Panc1 (cell line): ENCODE results near the gene LIMA1. TPM values are rescaled to one million over a fixed set of nuclear protein-coding genes. Genes with fewer than 3 reads are reported as not detected.
A peak's percentile ranks its signal among the peaks of the same experiment; 100 is the strongest.

Experiments
- ATAC-seq: fragments of 200-7000 bp; cut with Tn5 transposase; 2 replicates; pipeline ENCODE4 v1.9.1; 2020; ENCODE audit warnings: mild to moderate bottlenecking, moderate library complexity
- BruUV-seq: library from RNA; stranded (reverse); fragments of 400-500 nt; replicated peaks from 2 replicates; lab custom pipeline; 2021; lab: Mats Ljungman, UMichigan
- CTCF ChIA-PET: fragments of 300-600 bp; sonication (Branson Sonifier 250); formaldehyde crosslinking; loops from one replicate; lab custom pipeline; 2022; ENCODE audit warnings: antibody characterized with exemption; lab: Charles Lee
- POLR2A ChIA-PET: fragments of 300-600 bp; sonication (Branson Sonifier 250); formaldehyde crosslinking; loops from one replicate; lab custom pipeline; 2022; ENCODE audit warnings: antibody characterized with exemption; lab: Charles Lee
- DNase-seq: peaks from one replicate; pipeline ENCODE4 v3.0.0-alpha.2; 2010; ENCODE audit warnings: low read depth, low spot score
- H3K27ac ChIP-seq: 2 replicates; pipeline ENCODE4 v1.5.1; 2011; ENCODE audit warnings: mild to moderate bottlenecking, low read length, inconsistent platforms
- H3K27me3 ChIP-seq: fragments of 200-500 bp; sonication (Bioruptor generic); 2 replicates; pipeline ENCODE4 v1.6.0; 2014; ENCODE audit warnings: low read length, inconsistent platforms; ENCODE audit not compliant: control insufficient read depth, insufficient read depth
- H3K36me3 ChIP-seq: fragments of 200-500 bp; sonication (Bioruptor generic); 2 replicates; pipeline ENCODE4 v1.5.1; 2014; ENCODE audit warnings: inconsistent platforms, mild to moderate bottlenecking, low read length, moderate library complexity; ENCODE audit not compliant: control insufficient read depth, insufficient read depth
- H3K4me1 ChIP-seq: 2 replicates; pipeline ENCODE4 v1.5.1; 2011; ENCODE audit warnings: inconsistent platforms, mild to moderate bottlenecking, low read length, moderate library complexity; ENCODE audit not compliant: control insufficient read depth, insufficient read depth
- H3K4me3 ChIP-seq, 2 experiments: 2 replicates each; pipeline ENCODE4 v1.5.1; 2011 to 2012; ENCODE audit warnings: low read depth in 2 of 2, low read length in 2 of 2, mild to moderate bottlenecking in 2 of 2, inconsistent platforms in 1 of 2, moderate library complexity in 1 of 2
- H3K9me3 ChIP-seq: fragments of 200-500 bp; sonication (Bioruptor generic); 2 replicates; pipeline ENCODE4 v1.5.1; 2014; ENCODE audit warnings: low read depth, mild to moderate bottlenecking, inconsistent platforms, low read length, moderate library complexity; ENCODE audit not compliant: control insufficient read depth, insufficient read depth
- POLR2AphosphoS5 ChIP-seq: IDR thresholded peaks from 2 replicates; pipeline ENCODE4 v1.6.1; 2012; ENCODE audit warnings: mild to moderate bottlenecking, low read depth, low read length, moderate library complexity
- SIN3A ChIP-seq: IDR thresholded peaks from 2 replicates; pipeline ENCODE4 v1.6.1; 2012; ENCODE audit warnings: low read depth, mild to moderate bottlenecking, low read length, moderate library complexity, borderline replicate concordance; ENCODE audit not compliant: insufficient read depth
- TCF7L2 ChIP-seq: IDR thresholded peaks from 2 replicates; pipeline ENCODE4 v1.6.1; 2011; ENCODE audit warnings: mild to moderate bottlenecking, low read depth, low read length, inconsistent platforms
- in situ Hi-C: cut with HindIII; loops from 2 replicates; pipeline ENCODE4 v1.10.0; 2016; ENCODE audit warnings: low sequenced_read_pairs, low pct_unique_long_range_greater_than_20kb
- intact Hi-C: fragments of 100-400 bp; cut with micrococcal nuclease; formaldehyde crosslinking; loops from one replicate; pipeline ENCODE4 v1.10.0; 2022; ENCODE audit not compliant: unreplicated experiment
- total RNA-seq: library from RNA; stranded (reverse); gene quantifications from one replicate; pipeline ENCODE4 v1.2.1, GENCODE V29; 2021; ENCODE audit not compliant: unreplicated experiment
- TF ChIP-seq, protein P1 (sequence below), 2 experiments: IDR thresholded peaks; 2 replicates each; pipeline ENCODE4 v1.6.1; 2011 to 2012; ENCODE audit warnings: low read depth in 2 of 2, control low read depth in 1 of 2, low read length in 1 of 2, mild to moderate bottlenecking in 1 of 2, moderate library complexity in 1 of 2; ENCODE audit not compliant: insufficient read depth in 1 of 2
- TF ChIP-seq, protein P2 (sequence below): fragments of 450-650 bp; IDR thresholded peaks from 2 replicates; pipeline ENCODE4 v1.5.1; 2017; ENCODE audit warnings: mild to moderate bottlenecking

Gene LIMA1
- total RNA-seq, 1 experiment from 2014 or later: 155 TPM

DNA sequence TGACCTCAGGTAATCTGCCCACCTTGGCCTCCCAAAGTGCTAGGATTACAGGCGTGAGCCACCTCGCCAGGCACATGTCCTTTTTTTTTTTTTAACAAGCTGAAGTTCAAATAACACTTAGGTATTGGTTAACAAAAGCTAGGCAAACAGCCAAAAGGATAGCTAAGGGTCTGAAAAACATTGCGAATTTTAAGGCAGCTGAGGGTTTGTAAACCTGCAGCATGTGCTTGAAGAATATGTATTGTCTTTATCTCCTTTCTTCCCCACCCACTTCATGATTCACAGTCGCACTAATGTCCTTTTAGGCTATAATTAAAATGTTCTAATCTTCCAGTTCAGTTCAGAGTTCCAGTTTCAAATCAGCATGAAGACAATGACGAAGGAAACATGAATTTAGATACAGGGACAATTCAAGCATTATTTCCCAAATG, 86.0 kb downstream of the LIMA1 start:
- Histone ChIP-seq H3K36me3 (peaks cover 12% of the 10 kb centered on the region), H3K27ac (peak overlapping the region; percentile 69), H3K4me3 (no peak overlapping the region), H3K4me1 (peaks cover 43% of the 10 kb centered on the region), H3K9me3 (no peaks in the 10 kb centered on the region), H3K27me3 (no peaks in the 10 kb centered on the region)
- CTCF ChIA-PET: interaction anchor here (0.6 kb wide), 1 partner anchor 117 kb away, joined by 4 read pairs; no protein-coding TSS in a partner anchor
- TF ChIP-seq, protein P1, sequence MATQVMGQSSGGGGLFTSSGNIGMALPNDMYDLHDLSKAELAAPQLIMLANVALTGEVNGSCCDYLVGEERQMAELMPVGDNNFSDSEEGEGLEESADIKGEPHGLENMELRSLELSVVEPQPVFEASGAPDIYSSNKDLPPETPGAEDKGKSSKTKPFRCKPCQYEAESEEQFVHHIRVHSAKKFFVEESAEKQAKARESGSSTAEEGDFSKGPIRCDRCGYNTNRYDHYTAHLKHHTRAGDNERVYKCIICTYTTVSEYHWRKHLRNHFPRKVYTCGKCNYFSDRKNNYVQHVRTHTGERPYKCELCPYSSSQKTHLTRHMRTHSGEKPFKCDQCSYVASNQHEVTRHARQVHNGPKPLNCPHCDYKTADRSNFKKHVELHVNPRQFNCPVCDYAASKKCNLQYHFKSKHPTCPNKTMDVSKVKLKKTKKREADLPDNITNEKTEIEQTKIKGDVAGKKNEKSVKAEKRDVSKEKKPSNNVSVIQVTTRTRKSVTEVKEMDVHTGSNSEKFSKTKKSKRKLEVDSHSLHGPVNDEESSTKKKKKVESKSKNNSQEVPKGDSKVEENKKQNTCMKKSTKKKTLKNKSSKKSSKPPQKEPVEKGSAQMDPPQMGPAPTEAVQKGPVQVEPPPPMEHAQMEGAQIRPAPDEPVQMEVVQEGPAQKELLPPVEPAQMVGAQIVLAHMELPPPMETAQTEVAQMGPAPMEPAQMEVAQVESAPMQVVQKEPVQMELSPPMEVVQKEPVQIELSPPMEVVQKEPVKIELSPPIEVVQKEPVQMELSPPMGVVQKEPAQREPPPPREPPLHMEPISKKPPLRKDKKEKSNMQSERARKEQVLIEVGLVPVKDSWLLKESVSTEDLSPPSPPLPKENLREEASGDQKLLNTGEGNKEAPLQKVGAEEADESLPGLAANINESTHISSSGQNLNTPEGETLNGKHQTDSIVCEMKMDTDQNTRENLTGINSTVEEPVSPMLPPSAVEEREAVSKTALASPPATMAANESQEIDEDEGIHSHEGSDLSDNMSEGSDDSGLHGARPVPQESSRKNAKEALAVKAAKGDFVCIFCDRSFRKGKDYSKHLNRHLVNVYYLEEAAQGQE (IDR thresholded peaks at IDR 0.05; ENCODE audit: insufficient read depth in 1 of 2, low read depth in 2 of 2, low read length in 1 of 2): no peak
- TF ChIP-seq SIN3A (no peak), POLR2AphosphoS5 (no peak), TCF7L2 (no peak)
- TF ChIP-seq, protein P2, sequence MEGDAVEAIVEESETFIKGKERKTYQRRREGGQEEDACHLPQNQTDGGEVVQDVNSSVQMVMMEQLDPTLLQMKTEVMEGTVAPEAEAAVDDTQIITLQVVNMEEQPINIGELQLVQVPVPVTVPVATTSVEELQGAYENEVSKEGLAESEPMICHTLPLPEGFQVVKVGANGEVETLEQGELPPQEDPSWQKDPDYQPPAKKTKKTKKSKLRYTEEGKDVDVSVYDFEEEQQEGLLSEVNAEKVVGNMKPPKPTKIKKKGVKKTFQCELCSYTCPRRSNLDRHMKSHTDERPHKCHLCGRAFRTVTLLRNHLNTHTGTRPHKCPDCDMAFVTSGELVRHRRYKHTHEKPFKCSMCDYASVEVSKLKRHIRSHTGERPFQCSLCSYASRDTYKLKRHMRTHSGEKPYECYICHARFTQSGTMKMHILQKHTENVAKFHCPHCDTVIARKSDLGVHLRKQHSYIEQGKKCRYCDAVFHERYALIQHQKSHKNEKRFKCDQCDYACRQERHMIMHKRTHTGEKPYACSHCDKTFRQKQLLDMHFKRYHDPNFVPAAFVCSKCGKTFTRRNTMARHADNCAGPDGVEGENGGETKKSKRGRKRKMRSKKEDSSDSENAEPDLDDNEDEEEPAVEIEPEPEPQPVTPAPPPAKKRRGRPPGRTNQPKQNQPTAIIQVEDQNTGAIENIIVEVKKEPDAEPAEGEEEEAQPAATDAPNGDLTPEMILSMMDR: no peak
- DNase-seq (no peak), ATAC-seq (no peak)
- intact Hi-C loops: no loop called here
- no TSS peak for BruUV-seq
- POLR2A ChIA-PET: interaction anchor here (0.8 kb wide), 1 partner anchor 30 kb away, joined by 3 read pairs; the partner anchor contains the start of gene CERS5
- in situ Hi-C loops: no loop called here

DNA sequence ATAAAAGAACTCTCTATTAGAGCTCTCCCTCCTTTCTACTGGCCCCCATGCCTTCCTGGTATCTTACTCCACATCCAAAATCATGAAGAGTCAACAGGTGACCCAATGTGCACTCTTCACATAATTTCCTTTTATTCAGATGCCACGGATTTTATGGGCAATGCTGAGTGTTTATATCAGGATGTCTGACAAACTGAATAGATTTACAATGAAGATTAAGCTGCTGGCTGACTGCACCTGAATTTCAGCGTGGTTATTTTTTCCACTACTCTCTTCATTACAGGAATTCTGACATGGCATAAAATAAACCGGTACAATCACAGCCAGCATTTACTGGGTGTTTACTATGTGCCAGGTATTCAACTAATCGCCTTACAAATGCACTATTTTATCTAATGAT, 86.8 kb downstream of the LIMA1 start:
- peaks cover 12% of the 10 kb centered on the region for H3K36me3 ChIP-seq
- H3K4me3 ChIP-seq: no peak overlapping the region
- intact Hi-C loops: no loop called here
- ATAC-seq: peak; percentile 61
- in situ Hi-C loops: no loop called here
- H3K4me1 ChIP-seq: peaks cover 36% of the 10 kb centered on the region
- POLR2A ChIA-PET: interaction anchor here (0.8 kb wide), 1 partner anchor 29 kb away, joined by 3 read pairs; the partner anchor contains the start of gene CERS5
- H3K27me3 ChIP-seq: no peaks in the 10 kb centered on the region
- no TSS peak for BruUV-seq
- H3K27ac ChIP-seq: peak overlapping the region; percentile 69
- no peak for TF ChIP-seq POLR2AphosphoS5
- TF ChIP-seq, protein P1 (IDR thresholded peaks at IDR 0.05; ENCODE audit: insufficient read depth in 1 of 2, low read depth in 2 of 2, low read length in 1 of 2): no peak
- TF ChIP-seq SIN3A: no peak
- TF ChIP-seq TCF7L2: peak; percentile 82
- TF ChIP-seq, protein P2: no peak
- H3K9me3 ChIP-seq: no peaks in the 10 kb centered on the region
- CTCF ChIA-PET: no interaction called here
- no peak for DNase-seq
